Measurements from ENCODE around the gene SRPK2. TPM values are rescaled to one million over a fixed set of nuclear protein-coding genes. Genes with fewer than 3 reads are reported as not detected.

The SRPK2 gene
- total RNA-seq, 1 experiment from 2014 or later = 50.5 TPM

DNA sequence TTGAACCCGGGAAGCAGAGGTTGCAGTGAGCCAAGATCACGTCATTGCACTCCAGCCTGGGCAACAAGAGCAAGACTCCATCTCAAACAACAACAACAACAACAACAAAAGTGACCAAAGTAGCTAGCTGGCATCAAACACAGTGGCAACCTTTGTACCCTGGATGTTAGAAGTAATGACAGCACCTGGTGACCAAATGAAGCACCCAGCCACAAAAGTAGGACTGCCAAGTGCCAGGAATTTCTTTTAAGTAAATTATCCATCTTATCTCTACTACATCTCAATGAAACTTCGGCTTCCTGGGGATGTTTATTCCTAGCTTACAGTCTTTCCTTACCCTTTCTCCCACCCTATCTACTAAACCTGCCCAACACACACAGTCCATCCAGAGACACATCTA, 18.8 kb downstream of the SRPK2 start:
- TF ChIP-seq SP1 (CRISPR knock-in tag; conservative IDR thresholded peaks at IDR 0.05) = no peak
- TF ChIP-seq, protein P1, sequence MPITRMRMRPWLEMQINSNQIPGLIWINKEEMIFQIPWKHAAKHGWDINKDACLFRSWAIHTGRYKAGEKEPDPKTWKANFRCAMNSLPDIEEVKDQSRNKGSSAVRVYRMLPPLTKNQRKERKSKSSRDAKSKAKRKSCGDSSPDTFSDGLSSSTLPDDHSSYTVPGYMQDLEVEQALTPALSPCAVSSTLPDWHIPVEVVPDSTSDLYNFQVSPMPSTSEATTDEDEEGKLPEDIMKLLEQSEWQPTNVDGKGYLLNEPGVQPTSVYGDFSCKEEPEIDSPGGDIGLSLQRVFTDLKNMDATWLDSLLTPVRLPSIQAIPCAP (CRISPR knock-in tag; IDR thresholded peaks at IDR 0.05) = no peak
- TF ChIP-seq ZNF512 (CRISPR knock-in tag; IDR thresholded peaks at IDR 0.05; ENCODE audit: borderline replicate concordance) = no peak
- TF ChIP-seq, protein P2, sequence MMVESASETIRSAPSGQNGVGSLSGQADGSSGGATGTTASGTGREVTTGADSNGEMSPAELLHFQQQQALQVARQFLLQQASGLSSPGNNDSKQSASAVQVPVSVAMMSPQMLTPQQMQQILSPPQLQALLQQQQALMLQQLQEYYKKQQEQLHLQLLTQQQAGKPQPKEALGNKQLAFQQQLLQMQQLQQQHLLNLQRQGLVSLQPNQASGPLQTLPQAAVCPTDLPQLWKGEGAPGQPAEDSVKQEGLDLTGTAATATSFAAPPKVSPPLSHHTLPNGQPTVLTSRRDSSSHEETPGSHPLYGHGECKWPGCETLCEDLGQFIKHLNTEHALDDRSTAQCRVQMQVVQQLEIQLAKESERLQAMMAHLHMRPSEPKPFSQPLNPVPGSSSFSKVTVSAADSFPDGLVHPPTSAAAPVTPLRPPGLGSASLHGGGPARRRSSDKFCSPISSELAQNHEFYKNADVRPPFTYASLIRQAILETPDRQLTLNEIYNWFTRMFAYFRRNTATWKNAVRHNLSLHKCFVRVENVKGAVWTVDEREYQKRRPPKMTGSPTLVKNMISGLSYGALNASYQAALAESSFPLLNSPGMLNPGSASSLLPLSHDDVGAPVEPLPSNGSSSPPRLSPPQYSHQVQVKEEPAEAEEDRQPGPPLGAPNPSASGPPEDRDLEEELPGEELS (CRISPR knock-in tag; IDR thresholded peaks at IDR 0.05) = no peak
- no peak for TF ChIP-seq CTCF (IDR thresholded peaks at IDR 0.05)
- TF ChIP-seq ZNF416 (CRISPR knock-in tag; IDR thresholded peaks at IDR 0.05) = no peak
- no peak for TF ChIP-seq GTF2I (CRISPR knock-in tag; conservative IDR thresholded peaks at IDR 0.05)
- TF ChIP-seq, protein P3, sequence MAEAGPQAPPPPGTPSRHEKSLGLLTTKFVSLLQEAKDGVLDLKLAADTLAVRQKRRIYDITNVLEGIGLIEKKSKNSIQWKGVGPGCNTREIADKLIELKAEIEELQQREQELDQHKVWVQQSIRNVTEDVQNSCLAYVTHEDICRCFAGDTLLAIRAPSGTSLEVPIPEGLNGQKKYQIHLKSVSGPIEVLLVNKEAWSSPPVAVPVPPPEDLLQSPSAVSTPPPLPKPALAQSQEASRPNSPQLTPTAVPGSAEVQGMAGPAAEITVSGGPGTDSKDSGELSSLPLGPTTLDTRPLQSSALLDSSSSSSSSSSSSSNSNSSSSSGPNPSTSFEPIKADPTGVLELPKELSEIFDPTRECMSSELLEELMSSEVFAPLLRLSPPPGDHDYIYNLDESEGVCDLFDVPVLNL (CRISPR knock-in tag; IDR thresholded peaks at IDR 0.05; ENCODE audit: borderline replicate concordance, low read depth) = no peak
- no peak for TF ChIP-seq ATF2 (CRISPR knock-in tag; IDR thresholded peaks at IDR 0.05; ENCODE audit: borderline replicate concordance, low read depth)
- no peak for TF ChIP-seq KAT7 (CRISPR knock-in tag; IDR thresholded peaks at IDR 0.05; ENCODE audit: borderline replicate concordance)
- TF ChIP-seq FOXP1 (CRISPR knock-in tag; IDR thresholded peaks at IDR 0.05; ENCODE audit: borderline replicate concordance) = no peak
- TF ChIP-seq NFATC4 (CRISPR knock-in tag; IDR thresholded peaks at IDR 0.05) = no peak
- no peak for TF ChIP-seq CREB1 (CRISPR knock-in tag; IDR thresholded peaks at IDR 0.05)
- TF ChIP-seq MXD4 (CRISPR knock-in tag; IDR thresholded peaks at IDR 0.05; ENCODE audit: borderline replicate concordance) = no peak
- no peaks in the 10 kb centered on the region for H3K36me3 Mint-ChIP-seq
- H3K9me3 Mint-ChIP-seq = no peaks in the 10 kb centered on the region
- DNase-seq (ENCODE audit: low spot score) (no peak), ATAC-seq (no peak)
- H3K27me3 Mint-ChIP-seq (ENCODE audit: low read depth) = no peaks in the 10 kb centered on the region
- ChIA-PET POLR2A (no interaction called here), CTCF (interaction anchor here (2.0 kb wide), 1 partner anchor 141 kb away, joined by 4 read pairs; no protein-coding TSS in a partner anchor)
- H3K27ac Mint-ChIP-seq = peak overlapping the region; percentile 57
- no peak overlapping the region for H3K4me3 Mint-ChIP-seq
- peaks cover 14% of the 10 kb centered on the region for H3K4me1 Mint-ChIP-seq

DNA sequence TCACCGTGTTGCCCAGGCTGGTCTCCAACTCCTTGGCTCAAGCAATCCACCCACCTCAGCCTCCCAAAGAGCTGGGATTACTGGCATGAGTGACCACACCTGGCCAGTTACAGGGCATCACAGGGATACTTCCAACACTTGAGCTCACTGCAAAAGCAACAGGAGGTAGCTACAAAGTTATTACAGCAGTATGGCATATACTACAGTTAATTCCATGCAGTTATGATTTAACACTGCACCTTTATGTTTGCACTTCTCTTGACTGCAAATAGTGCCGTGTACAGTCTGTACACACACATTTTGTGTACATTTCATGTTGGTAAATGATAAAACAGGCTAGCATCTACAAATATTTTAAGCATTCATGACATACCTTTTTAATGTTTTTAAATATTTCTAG, 21.3 kb downstream of the SRPK2 start:
- H3K4me1 Mint-ChIP-seq = peaks cover 18% of the 10 kb centered on the region
- CTCF ChIA-PET = no interaction called here
- peaks cover 15% of the 10 kb centered on the region for H3K36me3 Mint-ChIP-seq
- H3K9me3 Mint-ChIP-seq = peaks cover 4% of the 10 kb centered on the region
- DNase-seq (ENCODE audit: low spot score) (no peak), ATAC-seq (no peak)
- no peak overlapping the region for H3K4me3 Mint-ChIP-seq
- no peak overlapping the region for H3K27ac Mint-ChIP-seq
- POLR2A ChIA-PET = interaction anchor here (0.6 kb wide), 1 partner anchor 804 kb away, joined by 3 read pairs; no protein-coding TSS in a partner anchor
- no peaks in the 10 kb centered on the region for H3K27me3 Mint-ChIP-seq (ENCODE audit: low read depth)
- TF ChIP-seq JUN (CRISPR knock-in tag; IDR thresholded peaks at IDR 0.05) = no peak
- TF ChIP-seq, protein P4, sequence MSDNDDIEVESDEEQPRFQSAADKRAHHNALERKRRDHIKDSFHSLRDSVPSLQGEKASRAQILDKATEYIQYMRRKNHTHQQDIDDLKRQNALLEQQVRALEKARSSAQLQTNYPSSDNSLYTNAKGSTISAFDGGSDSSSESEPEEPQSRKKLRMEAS (CRISPR knock-in tag; IDR thresholded peaks at IDR 0.05) = no peak
- TF ChIP-seq, protein P5, sequence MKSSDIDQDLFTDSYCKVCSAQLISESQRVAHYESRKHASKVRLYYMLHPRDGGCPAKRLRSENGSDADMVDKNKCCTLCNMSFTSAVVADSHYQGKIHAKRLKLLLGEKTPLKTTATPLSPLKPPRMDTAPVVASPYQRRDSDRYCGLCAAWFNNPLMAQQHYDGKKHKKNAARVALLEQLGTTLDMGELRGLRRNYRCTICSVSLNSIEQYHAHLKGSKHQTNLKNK (CRISPR knock-in tag; IDR thresholded peaks at IDR 0.05) = no peak
- no peak for TF ChIP-seq SOX15 (CRISPR knock-in tag; IDR thresholded peaks at IDR 0.05)
- no peak for TF ChIP-seq ZNF219 (CRISPR knock-in tag; IDR thresholded peaks at IDR 0.05; ENCODE audit: borderline replicate concordance)
- no peak for TF ChIP-seq FOXP1 (CRISPR knock-in tag; IDR thresholded peaks at IDR 0.05; ENCODE audit: borderline replicate concordance)
- no peak for TF ChIP-seq ZNF671 (CRISPR knock-in tag; IDR thresholded peaks at IDR 0.05)
- TF ChIP-seq ETV6 (CRISPR knock-in tag; IDR thresholded peaks at IDR 0.05) = no peak
- TF ChIP-seq KAT7 (CRISPR knock-in tag; IDR thresholded peaks at IDR 0.05; ENCODE audit: borderline replicate concordance) = no peak
- TF ChIP-seq TEAD1 (CRISPR knock-in tag; IDR thresholded peaks at IDR 0.05) = no peak
- TF ChIP-seq TCF7 (CRISPR knock-in tag; IDR thresholded peaks at IDR 0.05; ENCODE audit: low read depth) = no peak
